Measurements from ENCODE around the gene ACSS1. TPM values are rescaled to one million over a fixed set of nuclear protein-coding genes. Genes with fewer than 3 reads are reported as not detected.

The ACSS1 gene
- total RNA-seq, 1 donor from 2014 or later: 0.27 TPM

GRCh38 chr20:25067102-25067987, 9.4 kb upstream of the ACSS1 start:
- FAIRE-seq (no peak), DNase-seq (ENCODE audit: low read depth) (no peak)
- Histone ChIP-seq H3K4me3 (ENCODE audit: insufficient read depth, low read depth, low read length) (no peak overlapping the region), H3K9me3 (ENCODE audit: insufficient read depth, low read depth, low read length) (no peaks in the 10 kb centered on the region), H3K9ac (ENCODE audit: low read length) (no peak overlapping the region), H2AFZ (ENCODE audit: low read depth, low read length) (no peak overlapping the region), H3K4me2 (ENCODE audit: low read length) (no peak overlapping the region), H3K79me2 (ENCODE audit: insufficient read depth, low read length) (no peaks in the 10 kb centered on the region), H3K27me3 (ENCODE audit: insufficient read depth, low read length) (peaks cover 62% of the 10 kb centered on the region), H3K4me1 (ENCODE audit: insufficient read depth, low read length) (no peaks in the 10 kb centered on the region), H4K20me1 (ENCODE audit: insufficient read depth, low read length) (peaks cover 8% of the 10 kb centered on the region), H3K36me3 (ENCODE audit: insufficient read depth, low read length) (no peaks in the 10 kb centered on the region), H3K27ac (ENCODE audit: low read depth, low read length) (no peak overlapping the region)
- Mint-ChIP-seq H3K27me3 (ENCODE audit: low read depth, unreplicated experiment) (peaks cover 77% of the 10 kb centered on the region), H3K27ac (ENCODE audit: unreplicated experiment) (no peak overlapping the region), H3K4me1 (ENCODE audit: low read depth, unreplicated experiment) (peaks cover 1% of the 10 kb centered on the region), H3K4me3 (ENCODE audit: unreplicated experiment) (no peak overlapping the region), H3K36me3 (ENCODE audit: low read depth, unreplicated experiment) (no peaks in the 10 kb centered on the region), H3K9me3 (ENCODE audit: unreplicated experiment) (no peaks in the 10 kb centered on the region)
- TF ChIP-seq EZH2 (IDR thresholded peaks at IDR 0.05; ENCODE audit: insufficient read depth, low read length): no peak
- TF ChIP-seq, protein P1, sequence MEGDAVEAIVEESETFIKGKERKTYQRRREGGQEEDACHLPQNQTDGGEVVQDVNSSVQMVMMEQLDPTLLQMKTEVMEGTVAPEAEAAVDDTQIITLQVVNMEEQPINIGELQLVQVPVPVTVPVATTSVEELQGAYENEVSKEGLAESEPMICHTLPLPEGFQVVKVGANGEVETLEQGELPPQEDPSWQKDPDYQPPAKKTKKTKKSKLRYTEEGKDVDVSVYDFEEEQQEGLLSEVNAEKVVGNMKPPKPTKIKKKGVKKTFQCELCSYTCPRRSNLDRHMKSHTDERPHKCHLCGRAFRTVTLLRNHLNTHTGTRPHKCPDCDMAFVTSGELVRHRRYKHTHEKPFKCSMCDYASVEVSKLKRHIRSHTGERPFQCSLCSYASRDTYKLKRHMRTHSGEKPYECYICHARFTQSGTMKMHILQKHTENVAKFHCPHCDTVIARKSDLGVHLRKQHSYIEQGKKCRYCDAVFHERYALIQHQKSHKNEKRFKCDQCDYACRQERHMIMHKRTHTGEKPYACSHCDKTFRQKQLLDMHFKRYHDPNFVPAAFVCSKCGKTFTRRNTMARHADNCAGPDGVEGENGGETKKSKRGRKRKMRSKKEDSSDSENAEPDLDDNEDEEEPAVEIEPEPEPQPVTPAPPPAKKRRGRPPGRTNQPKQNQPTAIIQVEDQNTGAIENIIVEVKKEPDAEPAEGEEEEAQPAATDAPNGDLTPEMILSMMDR (IDR thresholded peaks at IDR 0.05; ENCODE audit: insufficient read depth, low read depth, low read length): no peak

DNA sequence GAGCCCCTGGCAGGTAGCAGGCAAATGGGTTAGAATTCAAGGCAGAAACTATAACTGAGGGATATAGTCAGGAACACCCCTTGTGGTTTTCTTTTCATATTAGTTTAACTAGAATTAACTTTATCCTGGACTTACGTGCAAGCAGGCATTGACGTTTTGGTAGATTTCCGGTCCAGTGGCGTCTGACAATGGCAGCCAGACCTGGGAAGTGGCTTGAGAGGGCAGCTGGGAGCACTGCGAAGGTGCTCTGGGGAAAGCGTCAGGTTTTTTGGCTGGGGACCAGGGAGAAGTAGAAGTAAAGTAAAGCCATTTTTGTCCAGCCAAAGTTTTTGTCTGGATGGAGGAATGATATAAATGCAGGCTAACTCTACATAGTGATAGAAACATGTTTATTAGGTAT, 8.4 kb upstream of the ACSS1 start:
- H3K27me3 ChIP-seq (ENCODE audit: insufficient read depth, low read length): peaks cover 62% of the 10 kb centered on the region
- Mint-ChIP-seq H3K9me3 (ENCODE audit: unreplicated experiment) (peaks cover 3% of the 10 kb centered on the region), H3K4me1 (ENCODE audit: low read depth, unreplicated experiment) (no peaks in the 10 kb centered on the region), H3K27me3 (ENCODE audit: low read depth, unreplicated experiment) (peaks cover 77% of the 10 kb centered on the region), H3K27ac (ENCODE audit: unreplicated experiment) (no peak overlapping the region), H3K36me3 (ENCODE audit: low read depth, unreplicated experiment) (no peaks in the 10 kb centered on the region), H3K4me3 (ENCODE audit: unreplicated experiment) (no peak overlapping the region)
- FAIRE-seq (no peak), DNase-seq (ENCODE audit: low read depth) (no peak)
- H2AFZ ChIP-seq (ENCODE audit: low read depth, low read length): no peak overlapping the region
- no peaks in the 10 kb centered on the region for H3K4me1 ChIP-seq (ENCODE audit: insufficient read depth, low read length)
- no peak for TF ChIP-seq EZH2 (IDR thresholded peaks at IDR 0.05; ENCODE audit: insufficient read depth, low read length)
- TF ChIP-seq, protein P1 (IDR thresholded peaks at IDR 0.05; ENCODE audit: insufficient read depth, low read depth, low read length): no peak
- H3K79me2 ChIP-seq (ENCODE audit: insufficient read depth, low read length): no peaks in the 10 kb centered on the region
- no peaks in the 10 kb centered on the region for H3K36me3 ChIP-seq (ENCODE audit: insufficient read depth, low read length)
- H3K4me3 ChIP-seq (ENCODE audit: insufficient read depth, low read depth, low read length): no peak overlapping the region
- H3K4me2 ChIP-seq (ENCODE audit: low read length): no peak overlapping the region
- no peak overlapping the region for H3K9ac ChIP-seq (ENCODE audit: low read length)
- peaks cover 8% of the 10 kb centered on the region for H4K20me1 ChIP-seq (ENCODE audit: insufficient read depth, low read length)
- H3K27ac ChIP-seq (ENCODE audit: low read depth, low read length): no peak overlapping the region
- H3K9me3 ChIP-seq (ENCODE audit: insufficient read depth, low read depth, low read length): no peaks in the 10 kb centered on the region

All from astrocyte (in vitro differentiated cells and primary cell).